Measurements from ENCODE around the gene GNG3.
"Not testable (repeated sequence)": the region's sequence is repeated elsewhere in the genome, so short reads cannot be mapped to it uniquely, and the experiment has no call there.

Gene GNG3

DNA sequence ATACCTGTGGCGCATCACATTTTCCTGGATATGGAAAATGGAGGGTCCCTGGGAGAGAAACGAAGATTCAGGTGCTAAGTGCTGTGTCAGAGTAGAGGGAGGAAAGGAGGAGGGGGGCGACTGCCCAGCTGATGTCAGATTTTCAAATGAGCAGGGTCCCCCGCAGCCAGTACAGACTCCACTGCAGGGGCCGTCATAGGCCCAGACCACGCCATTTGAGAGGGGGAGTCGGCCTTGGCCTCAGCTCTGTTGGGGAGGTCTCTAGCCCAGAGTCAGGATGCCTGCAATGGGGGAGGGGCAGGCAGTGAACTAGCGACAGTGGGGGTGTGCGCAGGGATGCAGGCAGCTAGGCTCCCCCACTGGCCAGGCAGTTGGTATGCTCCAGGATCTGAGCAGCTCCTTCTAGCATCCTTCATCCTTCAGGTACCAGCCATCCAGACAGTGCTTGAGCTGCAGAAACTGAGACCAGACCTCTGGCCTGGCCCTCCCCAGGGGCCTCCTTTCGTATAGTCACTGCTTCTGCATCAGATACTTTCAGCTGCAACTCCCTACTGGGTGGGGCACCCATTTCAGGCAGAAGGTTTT, at the start of gene GNG3, which contains the start of gene BSCL2:
TSS of gene GNG3 (plus strand) at position 400 of the 585 bp plus-strand sequence. CDS start 620 bp downstream, outside the sequence.
TSS of gene BSCL2 (minus strand) at position 148 of the 585 bp plus-strand sequence. CDS start 229 bp downstream, outside the sequence.
- DNase-seq = no peak

DNA sequence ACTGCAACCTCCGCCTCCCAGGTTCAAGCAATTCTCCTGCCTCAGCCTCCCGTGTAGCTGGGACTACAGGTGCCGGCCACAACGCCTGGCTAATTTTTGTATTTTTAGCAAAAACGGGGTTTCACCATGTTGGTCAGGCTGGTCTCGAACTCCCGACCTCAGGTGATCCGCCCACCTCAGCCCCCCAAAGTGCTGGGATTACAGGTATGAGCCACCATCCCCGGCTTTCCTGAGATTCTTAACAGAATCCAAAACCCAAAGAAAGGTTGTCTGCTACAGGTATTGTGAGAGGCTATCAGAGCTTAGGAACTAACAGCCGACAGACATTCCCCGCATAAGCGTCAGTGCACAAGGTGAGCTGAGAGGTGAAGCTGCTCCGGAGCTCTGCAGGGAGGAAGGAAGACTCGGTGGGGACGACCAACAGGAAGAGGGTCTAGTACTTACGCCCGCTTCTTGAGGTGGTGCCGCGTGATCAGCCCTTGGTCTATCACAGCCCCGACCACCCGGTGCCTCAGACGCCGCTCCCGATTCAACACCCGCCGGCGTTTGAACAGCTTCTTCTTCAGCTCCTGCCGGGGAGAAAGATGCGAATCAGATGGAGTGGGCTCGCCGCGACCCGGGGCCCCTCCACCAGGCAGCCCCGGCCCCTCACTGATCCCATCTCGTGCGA, 42.9 kb upstream of the GNG3 start:
- DNase-seq = peak; percentile 66

DNA sequence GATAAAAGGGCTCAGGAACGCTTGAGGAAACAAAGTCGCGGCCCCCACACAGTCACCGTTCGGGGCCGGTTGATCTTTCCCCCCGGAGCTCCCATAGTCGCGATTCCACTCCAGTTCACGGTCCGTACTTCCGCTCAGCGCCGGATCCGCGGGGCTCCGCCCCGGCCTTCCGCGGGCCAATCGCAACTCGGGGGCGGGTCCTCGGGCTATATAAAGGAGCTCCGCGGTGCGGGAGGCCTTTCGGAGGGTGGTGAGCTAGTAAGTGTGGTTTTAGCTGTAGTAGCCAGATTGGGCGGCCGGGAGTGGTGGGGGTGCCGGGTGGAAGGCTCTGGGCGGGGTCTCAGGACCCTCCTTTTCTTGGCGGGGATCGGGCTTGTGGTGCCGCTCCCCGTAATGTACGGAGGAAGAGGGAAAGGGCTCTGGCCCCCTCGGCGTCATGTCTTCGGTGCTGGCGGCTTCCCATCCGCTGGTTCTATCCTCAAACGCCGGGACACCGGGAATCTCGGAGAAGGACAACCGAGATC, 42.3 kb upstream of the GNG3 start, which contains the start of the genes C11orf98 and CSKMT:
TSS of gene C11orf98 (minus strand) at position 136 of the 524 bp plus-strand sequence. CDS start at position 95, 41 bp downstream.
TSS of gene CSKMT (plus strand) at position 238 of the 524 bp plus-strand sequence. CDS start 568 bp downstream, outside the sequence.
- DNase-seq = peak; percentile 91

DNA sequence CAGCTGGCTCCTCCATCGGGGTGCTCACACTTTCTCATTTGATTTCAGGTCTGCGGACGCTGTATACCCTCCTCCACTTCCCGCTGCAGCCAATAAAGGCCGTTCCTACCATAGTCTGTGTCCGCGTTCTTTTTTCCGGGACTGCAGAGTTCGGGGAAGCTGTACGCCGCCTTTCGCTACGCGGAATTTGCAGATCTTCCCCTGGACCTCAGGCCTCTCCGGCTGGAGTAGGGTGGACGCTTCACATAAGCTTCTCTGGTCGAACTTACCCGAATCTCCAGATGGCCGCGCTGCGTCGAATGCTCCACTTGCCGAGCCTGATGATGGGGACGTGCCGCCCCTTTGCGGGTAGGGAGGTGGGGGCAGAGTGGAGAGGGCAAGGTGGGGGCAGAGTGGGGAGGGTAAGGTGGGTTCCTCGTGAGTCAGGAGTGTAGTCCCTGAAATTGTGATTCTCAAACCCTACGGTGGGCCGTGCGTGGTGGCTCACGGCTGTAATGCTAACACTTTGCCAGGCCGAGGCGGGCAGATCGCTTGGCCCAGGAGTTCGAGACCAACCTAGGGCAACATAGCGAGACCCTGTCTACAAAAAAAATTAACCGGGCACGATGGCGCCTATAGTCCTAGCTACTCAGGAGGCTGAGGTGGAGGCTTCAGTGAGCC, 41.7 kb upstream of the GNG3 start:
- DNase-seq = peak; percentile 22

DNA sequence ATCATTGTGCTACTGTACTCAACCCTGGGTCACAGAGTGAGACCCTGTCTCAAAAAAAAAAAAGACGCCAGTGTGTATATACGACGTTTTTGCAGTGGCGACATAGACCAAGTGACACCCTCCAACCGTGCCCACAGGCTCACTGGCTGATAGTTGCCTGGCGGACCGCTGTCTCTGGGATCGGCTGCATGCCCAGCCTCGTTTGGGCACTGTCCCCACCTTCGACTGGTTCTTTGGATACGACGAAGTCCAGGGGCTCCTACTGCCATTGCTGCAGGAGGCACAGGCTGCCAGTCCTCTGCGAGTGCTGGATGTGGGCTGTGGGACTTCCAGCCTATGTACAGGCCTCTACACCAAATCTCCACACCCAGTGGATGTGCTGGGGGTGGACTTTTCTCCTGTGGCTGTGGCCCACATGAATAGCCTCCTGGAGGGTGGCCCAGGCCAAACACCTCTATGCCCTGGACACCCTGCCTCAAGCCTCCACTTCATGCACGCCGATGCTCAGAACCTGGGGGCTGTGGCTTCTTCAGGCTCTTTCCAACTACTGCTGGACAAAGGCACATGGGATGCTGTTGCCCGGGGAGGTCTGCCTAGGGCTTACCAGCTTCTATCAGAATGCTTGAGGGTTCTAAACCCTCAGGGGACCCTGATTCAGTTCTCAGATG, 41.1 kb upstream of the GNG3 start:
- DNase-seq = no peak

DNA sequence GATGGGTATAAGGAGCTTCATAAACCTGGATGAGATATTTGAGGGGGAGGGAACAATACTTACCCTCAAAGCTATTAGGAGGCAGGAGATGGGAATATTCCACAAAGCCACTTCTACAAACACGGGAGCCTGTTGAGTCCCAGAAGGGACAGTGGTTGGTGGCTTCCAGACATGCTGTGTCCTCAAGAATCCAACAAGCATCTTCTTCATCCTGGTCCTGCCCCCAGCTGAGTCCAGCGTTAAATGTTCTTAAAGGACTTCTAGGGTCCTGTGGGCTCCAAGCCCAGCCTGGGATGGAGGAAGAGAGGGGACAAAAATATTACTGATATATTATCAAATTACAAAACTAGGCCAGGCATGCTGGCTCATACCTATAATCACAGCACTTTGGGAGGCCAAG, 40.0 kb upstream of the GNG3 start:
- DNase-seq = no peak

DNA sequence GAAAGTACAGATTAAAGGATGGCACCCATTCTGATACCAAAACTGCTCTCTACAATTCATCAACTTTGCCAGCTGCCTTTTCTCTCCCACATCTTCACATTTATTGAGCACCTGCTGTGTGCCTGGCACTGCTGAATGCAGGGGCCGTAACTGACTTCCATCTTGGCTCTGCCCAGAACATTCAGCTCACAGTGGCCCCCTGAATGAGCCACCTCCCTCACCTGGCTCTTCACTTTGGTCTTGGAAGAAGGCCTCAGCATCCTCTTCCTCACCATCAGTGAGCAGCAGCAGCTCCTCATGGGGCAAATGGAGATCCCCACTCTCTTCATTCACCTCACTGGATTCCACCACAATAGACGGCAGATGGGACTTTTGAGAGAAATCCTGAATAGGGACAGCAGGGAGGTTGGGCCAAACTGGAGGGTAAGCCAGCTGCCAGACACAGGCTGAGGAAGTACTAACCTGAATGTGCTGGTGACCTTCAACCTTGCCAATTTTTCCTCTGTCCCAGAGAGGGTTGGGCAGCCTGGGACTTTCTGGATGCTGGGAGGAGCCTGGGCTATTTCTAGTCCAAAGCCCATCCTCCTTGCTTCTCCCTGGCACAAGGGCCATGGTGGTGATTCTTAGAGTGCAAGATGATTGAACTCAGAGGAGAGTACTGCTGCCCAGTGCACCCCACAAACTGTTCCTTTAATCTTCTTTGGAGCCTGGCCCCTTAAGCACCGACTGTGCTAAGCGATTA, 37.9 kb upstream of the GNG3 start:
- no peak for DNase-seq

DNA sequence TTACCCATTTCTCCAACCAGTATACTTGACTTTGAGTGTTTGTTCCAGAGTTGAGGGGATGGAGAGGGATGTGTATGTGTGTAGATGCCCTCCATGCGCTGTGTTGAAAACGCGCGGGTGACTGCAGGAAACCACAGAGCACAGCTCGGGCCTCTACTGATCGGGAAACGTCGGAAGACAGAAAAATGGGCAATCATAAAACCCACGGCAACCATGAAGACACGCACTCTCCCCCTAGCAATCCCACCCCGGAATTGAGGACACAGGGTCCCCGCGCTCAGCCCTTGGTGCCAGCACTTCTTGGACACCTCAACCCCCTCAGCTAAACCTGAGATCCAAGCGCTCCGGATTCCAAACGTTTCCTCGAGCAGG, 36.3 kb upstream of the GNG3 start:
- DNase-seq = no peak

DNA sequence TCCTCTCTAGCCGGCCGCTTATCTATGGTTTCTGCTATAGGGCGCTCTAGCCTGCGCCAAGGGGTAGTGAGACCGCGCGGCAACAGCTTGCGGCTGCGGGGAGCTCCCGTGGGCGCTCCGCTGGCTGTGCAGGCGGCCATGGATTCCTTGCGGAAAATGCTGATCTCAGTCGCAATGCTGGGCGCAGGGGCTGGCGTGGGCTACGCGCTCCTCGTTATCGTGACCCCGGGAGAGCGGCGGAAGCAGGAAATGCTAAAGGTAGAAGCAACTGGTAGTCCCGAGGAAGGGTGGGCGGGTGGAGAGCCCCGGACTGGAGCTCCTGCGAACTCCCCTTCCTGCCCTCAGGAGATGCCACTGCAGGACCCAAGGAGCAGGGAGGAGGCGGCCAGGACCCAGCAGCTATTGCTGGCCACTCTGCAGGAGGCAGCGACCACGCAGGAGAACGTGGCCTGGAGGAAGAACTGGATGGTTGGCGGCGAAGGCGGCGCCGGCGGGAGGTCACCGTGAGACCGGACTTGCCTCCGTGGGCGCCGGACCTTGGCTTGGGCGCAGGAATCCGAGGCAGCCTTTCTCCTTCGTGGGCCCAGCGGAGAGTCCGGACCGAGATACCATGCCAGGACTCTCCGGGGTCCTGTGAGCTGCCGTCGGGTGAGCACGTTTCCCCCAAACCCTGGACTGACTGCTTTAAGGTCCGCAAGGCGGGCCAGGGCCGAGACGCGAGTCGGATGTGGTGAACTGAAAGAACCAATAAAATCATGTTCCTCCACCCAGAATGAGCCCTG, 35.7 kb upstream of the GNG3 start, which contains the start of the genes LBHD1 and UQCC3:
TSS of gene LBHD1 (minus strand) at position 660 of the 782 bp plus-strand sequence. CDS start 2,236 bp downstream, outside the sequence.
TSS of gene UQCC3 (plus strand) at position 66 of the 782 bp plus-strand sequence. CDS start at position 139, 73 bp downstream.
- peak; percentile 79 for DNase-seq

DNA sequence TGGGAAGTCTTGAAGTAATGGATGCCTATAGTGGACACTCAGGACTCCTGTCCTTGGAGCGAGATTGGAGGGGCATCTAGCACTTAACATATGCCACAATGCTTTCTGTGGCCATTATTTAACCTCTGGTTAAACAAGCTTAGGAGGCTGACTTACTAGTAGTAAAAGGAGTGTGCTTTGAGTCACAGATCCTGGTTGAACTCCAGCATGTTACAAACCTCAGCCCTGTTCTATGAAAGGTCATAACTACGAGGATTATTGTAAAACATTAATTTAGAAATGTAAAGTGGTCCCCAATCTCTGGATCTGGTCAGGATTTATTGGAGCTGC, 34.3 kb upstream of the GNG3 start:
- DNase-seq = no peak

DNA sequence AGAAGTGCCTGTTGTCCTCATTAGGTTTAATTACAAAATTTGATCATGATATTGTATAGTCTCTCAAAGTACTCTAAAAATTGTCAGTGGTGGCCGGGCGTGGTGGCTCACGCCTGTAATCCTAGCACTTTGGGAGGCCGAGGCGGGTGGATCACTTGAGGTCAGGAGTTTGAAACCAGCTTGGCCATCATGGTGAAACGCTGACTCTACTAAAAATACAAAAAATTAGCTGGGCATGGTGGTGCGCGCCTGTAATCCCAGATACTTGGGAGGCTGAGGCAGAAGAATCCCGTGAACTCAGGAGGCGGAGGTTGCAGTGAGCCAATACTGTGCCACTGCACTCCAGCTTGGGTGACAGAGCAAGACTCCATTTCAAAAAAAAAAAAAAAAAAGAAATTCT, 32.1 kb upstream of the GNG3 start:
- not testable (repeated sequence) for DNase-seq

DNA sequence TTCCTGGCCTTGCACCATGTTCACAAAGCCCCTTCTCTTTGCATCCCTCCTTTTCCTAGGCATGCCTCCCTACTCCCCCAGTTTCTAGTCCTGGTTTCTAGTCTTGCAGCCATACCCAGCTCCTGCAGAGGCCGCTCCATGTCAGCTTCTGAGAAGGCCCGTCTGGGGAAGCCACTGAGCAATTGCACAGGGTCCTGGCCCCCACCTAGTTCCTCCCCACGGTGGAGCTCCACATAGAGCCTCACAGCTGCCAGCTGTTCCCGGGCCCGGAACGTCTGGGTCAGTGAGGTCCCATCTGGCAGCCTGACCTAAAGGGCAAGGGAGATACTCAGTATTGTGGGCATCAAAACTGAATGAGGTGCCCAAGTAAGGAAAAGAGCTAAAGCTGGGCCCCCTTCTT, 30.8 kb upstream of the GNG3 start:
- DNase-seq = no peak

DNA sequence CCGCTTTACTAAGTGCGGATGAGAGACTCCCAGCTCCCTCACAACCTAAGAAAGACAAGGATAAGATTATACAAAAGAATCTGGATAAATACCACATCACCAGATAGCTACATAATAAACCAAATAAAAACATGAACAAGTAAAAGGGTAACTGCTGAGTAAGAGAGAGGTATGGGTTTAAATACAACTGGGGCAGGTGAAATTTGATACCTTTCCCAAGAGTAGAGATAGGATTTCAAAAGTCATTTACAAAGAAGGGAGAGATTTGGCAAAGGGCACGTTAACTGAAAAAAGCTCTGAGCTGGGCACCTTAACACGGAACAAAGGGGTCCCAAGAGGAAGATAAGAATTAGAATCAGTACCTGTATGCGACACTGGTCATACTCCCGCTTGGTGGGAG, 30.3 kb upstream of the GNG3 start:
- no peak for DNase-seq

DNA sequence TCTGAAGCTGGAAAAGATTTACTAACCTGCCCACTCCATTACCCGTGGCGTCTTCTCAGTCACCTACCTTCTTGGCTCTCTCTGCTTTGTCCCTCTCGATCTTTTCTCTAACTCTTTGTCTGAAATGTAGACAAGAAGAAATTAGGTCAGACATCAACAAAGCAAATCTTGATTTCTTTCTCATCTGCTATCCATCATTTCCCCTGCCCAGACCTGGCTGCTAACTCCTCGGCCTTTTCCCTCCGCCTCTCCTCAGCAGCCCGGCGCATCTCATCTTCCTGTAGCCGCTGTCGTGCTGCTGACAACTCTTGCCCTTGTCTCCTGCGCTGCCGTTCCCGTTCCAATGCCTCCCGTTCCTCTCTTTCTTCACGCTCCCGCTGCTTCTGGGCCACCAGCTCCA, 29.8 kb upstream of the GNG3 start:
- DNase-seq = no peak

DNA sequence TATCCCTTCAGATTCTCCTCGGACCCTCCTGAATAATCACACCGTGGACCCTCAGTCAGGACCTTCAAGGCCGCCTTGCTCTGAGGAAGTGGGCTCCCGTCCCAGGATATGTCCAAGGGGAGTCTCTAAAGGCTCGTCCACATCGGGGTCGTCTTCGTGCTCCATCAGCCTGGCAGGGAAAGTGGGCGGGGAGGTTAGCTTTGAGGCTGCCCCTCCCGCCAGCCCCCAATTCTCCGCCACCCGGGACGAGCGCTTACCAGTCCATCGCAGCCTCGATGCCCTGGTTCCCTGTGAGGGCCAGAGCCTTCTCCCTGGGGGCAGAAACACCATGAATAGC, 29.1 kb upstream of the GNG3 start:
- no peak for DNase-seq

DNA sequence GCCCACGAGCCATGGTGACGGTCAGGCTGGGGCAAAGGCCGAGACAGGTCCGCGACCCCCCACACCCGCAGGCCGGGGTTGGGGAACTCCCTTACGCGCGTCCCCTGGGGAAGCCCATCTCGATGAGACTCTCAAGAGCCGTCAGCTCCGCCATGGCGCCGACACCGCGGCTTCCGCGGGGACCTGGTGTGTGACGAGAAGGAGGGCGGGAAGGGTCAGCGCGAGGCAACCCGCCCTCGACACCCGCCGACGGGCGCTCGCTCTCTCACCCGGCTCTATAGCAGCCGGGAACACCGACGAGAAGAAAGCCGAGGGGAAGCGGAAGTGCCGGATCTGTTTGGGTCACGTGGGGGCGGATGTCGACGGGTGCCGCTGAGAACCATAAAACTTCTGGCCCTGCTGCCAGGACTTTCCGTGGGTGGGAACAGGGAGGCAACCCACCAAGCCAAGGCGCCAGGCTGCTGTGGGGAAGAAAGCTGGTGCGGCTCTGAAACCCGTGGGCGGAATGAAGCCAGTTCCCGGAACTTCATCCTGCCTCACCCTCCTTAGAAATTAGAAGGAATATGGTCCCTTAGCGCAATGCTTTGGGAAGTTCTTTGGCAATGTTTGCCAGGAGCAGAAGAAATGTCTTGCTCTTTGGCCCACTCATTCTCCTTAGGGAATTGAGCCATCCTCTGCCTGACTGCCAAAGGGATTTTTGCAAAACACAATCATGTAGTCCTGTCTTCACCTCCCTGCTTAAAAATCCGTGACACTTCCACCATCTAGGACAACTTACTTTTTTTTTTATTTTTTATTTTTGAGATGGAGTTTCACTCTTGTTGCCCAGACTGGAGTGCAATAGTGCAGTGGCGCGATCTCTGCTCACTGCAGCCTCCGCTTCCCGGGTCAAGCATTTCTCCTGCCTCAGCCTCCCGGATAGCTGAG, 28.4 kb upstream of the GNG3 start, which contains the start of gene UBXN1:
TSS of gene UBXN1 (minus strand) at position 304 of the 927 bp plus-strand sequence. CDS start at position 154, 150 bp downstream.
- peak; percentile 87 for DNase-seq

DNA sequence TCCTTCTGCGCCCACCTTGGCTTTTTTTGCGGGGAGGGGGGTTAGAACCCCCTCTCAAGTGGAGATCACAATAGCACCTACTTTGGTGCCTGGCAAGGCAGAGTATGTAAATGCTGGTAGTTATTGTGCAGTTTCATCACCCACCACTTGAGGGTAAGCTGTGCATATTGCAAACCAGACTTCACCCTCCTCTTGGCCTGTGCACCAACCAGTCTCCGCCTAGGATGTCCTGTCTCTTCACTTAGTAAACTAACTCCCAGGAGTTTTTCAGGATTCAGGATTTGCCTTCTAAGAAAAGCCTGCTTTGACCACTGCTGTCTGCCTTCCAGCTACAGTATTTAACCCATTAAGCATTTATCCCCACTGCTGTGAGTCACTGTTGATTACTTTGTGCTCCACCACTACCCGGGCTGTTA, 26.6 kb upstream of the GNG3 start:
- DNase-seq = peak; percentile 38

DNA sequence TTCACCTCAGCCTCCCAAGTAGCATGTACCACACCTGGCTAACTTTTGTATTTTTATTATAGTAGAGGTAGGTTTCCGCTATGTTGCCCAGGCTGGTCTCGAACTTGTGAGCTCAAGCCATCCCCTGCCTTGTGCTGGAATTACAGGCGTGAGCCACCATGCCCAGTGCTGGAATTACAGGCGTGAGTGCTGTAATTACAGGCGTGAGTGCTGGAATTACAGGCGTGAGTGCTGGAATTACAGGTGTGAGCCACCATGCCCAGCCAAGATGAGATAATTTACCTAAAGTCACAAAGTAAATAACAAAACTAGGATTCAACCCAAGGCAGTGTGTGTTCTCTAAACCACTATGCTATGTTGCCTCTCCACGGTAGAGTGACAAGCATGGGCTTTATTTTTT, 25.0 kb upstream of the GNG3 start:
- DNase-seq = no peak

DNA sequence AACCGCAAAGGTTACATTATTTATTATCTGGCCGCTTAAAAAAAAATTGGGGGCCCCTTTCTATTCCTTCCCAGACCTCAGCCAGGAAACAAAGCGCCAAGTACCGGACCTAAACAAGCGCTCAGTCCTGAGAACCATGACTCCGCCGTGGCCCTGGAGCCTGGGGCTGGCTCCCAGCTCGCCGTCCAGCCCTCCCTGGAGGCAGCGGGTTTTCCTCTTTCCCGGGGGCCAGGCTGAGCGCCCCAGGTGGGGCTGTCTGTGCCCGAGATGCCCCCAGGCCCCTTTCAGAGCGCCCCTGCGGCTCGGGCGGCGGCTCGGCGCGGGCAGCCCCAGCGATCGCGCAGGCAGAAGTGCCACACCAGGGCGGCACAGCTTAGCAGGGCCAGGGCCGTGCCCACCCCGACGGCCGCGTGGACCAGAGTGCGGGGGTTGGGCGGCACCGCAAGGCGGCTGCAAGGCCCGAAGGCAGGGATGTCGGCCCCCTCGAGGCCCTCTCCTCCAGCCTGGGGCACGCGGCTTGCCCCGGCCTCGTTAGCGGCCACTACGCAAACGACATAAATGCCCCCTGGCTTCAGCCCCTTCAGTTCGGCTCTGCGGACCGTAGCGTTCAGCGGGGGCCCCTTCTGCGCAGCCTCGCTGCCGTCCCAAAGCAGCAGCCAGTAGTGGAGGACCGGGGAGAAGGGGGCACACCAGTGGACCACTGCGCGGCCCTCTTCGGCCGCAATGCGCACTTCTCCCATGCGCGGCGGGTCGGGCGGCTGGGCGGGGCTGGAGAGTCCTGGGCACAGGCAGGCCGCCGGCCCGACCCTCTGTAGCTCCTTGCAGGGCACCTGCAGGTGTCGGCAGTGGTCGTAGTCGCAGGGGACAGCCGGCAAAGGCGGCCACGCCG, 19.7 kb upstream of the GNG3 start:
- no peak for DNase-seq

Data from NCI-H2029 (cell line).